Suprapubic skin (tissue), 3 donors: Measurements from ENCODE around the gene TNIP1.

ENCODE experiments used
- CTCF ChIP-seq, 2 donors: fragments of 200-600 bp in 1 of 2; fragments of 450-650 bp in 1 of 2; sonication (generic) in 1 of 2; IDR thresholded peaks; one replicate each; pipeline ENCODE4 v1.5.1; 2016 to 2019; ENCODE audit warnings: antibody characterized with exemption in 2 of 2, mild to moderate bottlenecking in 1 of 2, moderate library complexity in 1 of 2
- EP300 ChIP-seq: sonication (generic); formaldehyde crosslinking; IDR thresholded peaks from one replicate; pipeline ENCODE4 v1.6.1; 2017; ENCODE audit warnings: antibody characterized with exemption

DNA sequence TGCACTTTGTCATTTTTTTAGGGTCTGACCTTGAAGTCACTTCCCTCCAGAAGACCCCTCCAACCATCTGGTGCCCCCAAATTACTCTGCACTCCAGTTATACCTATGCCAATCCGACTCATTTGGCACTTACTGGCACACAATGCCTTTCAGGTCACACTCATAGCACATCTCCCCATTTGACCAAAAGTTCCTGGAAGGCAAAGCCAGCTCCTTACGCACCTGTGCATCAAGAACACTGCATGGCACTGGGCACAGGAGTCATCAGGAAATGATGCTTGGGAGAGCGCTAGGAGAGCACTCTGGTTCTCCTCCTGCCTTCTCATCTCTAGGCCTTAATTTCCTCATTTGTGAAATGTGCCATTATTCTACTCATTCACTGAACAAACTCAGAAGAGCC, 2.9 kb downstream of the TNIP1 start:
- TF ChIP-seq CTCF (IDR thresholded peaks at IDR 0.05) = no peak
- TF ChIP-seq EP300 = no peak
